Neural progenitor cell (in vitro differentiated cells): Measurements from ENCODE around the gene TBC1D3G. TPM values are rescaled to one million over a fixed set of nuclear protein-coding genes. Genes with fewer than 3 reads are reported as not detected.

Source experiments
- small RNA-seq: library from RNA; depleted of rRNA; stranded (forward); fragments of <200 nt; gene quantifications from one replicate; pipeline ENCODE3, GENCODE V24; 2015
- total RNA-seq: library from RNA; depleted of rRNA; stranded (reverse); fragments of >200 nt; gene quantifications from 2 replicates; pipeline ENCODE4 v1.2.3, GENCODE V29; 2015; ENCODE audit warnings: low replicate concordance

Gene TBC1D3G
- total RNA-seq, 1 donor from 2014 or later = not detected

Small RNA genes lying within 50 kb of the gene (small RNA-seq; reads per million reads assigned to genes)
- gene RF00019 = not detected

Other genes with a start within 250 kb of the TBC1D3G start
- not detected in 2 replicates for gene CCL3, start 233.7 kb upstream of the TBC1D3G start, total RNA-seq
- not detected in 2 replicates for gene CCL4, start 220.1 kb upstream of the TBC1D3G start, total RNA-seq
- 3.3 TPM in 1 of 2 replicates, not detected in the other for gene TBC1D3B, start 147.2 kb upstream of the TBC1D3G start, total RNA-seq
- gene CCL3L1, start 127.1 kb upstream of the TBC1D3G start, total RNA-seq = 1.2 and 2.9 TPM in 2 replicates
- not detected in 2 replicates for gene CCL4L2, start 112.8 kb upstream of the TBC1D3G start, total RNA-seq
- gene TBC1D3I, start 59.3 kb upstream of the TBC1D3G start, total RNA-seq = 0.22 TPM in 1 of 2 replicates, not detected in the other
- not detected in 2 replicates for gene TBC1D3H, start 64.6 kb downstream of the TBC1D3G start, total RNA-seq
- gene ZNHIT3, start 162.8 kb downstream of the TBC1D3G start, total RNA-seq = 68.4 and 83.5 TPM in 2 replicates
- gene MYO19, start 211.0 kb downstream of the TBC1D3G start, total RNA-seq = 72.4 and 101 TPM in 2 replicates
- gene PIGW, start 211.1 kb downstream of the TBC1D3G start, total RNA-seq = 7.0 and 10.2 TPM in 2 replicates
- 44.4 and 79.5 TPM in 2 replicates for gene GGNBP2, start 221.0 kb downstream of the TBC1D3G start, total RNA-seq